ENCODE measurements around the gene THSD4. TPM values are rescaled to one million over a fixed set of nuclear protein-coding genes. Genes with fewer than 3 reads are reported as not detected.

The THSD4 gene
- total RNA-seq, 1 donor = 15.6 TPM

- Histone ChIP-seq H3K4me2 (ENCODE audit: insufficient read depth, low read length) (no peak overlapping the region), H3K27ac (ENCODE audit: low read depth, low read length) (no peak overlapping the region), H2AFZ (ENCODE audit: low read length) (no peak overlapping the region), H3K4me1 (ENCODE audit: insufficient read depth, low read length) (no peaks in the 10 kb centered on the region), H4K20me1 (ENCODE audit: insufficient read depth, low read length) (no peaks in the 10 kb centered on the region), H3K79me2 (ENCODE audit: insufficient read depth, low read length) (no peaks in the 10 kb centered on the region), H3K36me3 (ENCODE audit: insufficient read depth, low read length) (no peaks in the 10 kb centered on the region), H3K9me3 (ENCODE audit: low read depth, low read length) (no peaks in the 10 kb centered on the region), H3K4me3 (ENCODE audit: insufficient read depth, low read length) (no peak overlapping the region), H3K27me3 (ENCODE audit: insufficient read depth, low read length) (no peaks in the 10 kb centered on the region)
- no peak for DNase-seq (ENCODE audit: insufficient read length, low spot score, missing footprints)
- no peak for TF ChIP-seq CTCF (IDR thresholded peaks at IDR 0.05; ENCODE audit: extremely low read depth, low read depth, low read length)
Measured at GRCh38 chr15:71391421-71392088, 276.3 kb downstream of the THSD4 start.

GRCh38 chr15:71392861-71393283 is 277.6 kb downstream of the THSD4 start:
- H4K20me1 ChIP-seq (ENCODE audit: insufficient read depth, low read length) = no peaks in the 10 kb centered on the region
- H3K9me3 ChIP-seq (ENCODE audit: low read depth, low read length) = no peaks in the 10 kb centered on the region
- H3K79me2 ChIP-seq (ENCODE audit: insufficient read depth, low read length) = no peaks in the 10 kb centered on the region
- peak overlapping the region; percentile 25 for H2AFZ ChIP-seq (ENCODE audit: low read length)
- no peak overlapping the region for H3K4me3 ChIP-seq (ENCODE audit: insufficient read depth, low read length)
- no peak for DNase-seq (ENCODE audit: insufficient read length, low spot score, missing footprints)
- H3K27ac ChIP-seq (ENCODE audit: low read depth, low read length) = no peak overlapping the region
- no peaks in the 10 kb centered on the region for H3K36me3 ChIP-seq (ENCODE audit: insufficient read depth, low read length)
- peak overlapping the region; percentile 24 for H3K4me2 ChIP-seq (ENCODE audit: insufficient read depth, low read length)
- no peaks in the 10 kb centered on the region for H3K27me3 ChIP-seq (ENCODE audit: insufficient read depth, low read length)
- no peak for TF ChIP-seq CTCF (IDR thresholded peaks at IDR 0.05; ENCODE audit: extremely low read depth, low read depth, low read length)
- no peaks in the 10 kb centered on the region for H3K4me1 ChIP-seq (ENCODE audit: insufficient read depth, low read length)

GRCh38 chr15:71393383-71393782 is 278.1 kb downstream of the THSD4 start:
- Histone ChIP-seq H4K20me1 (ENCODE audit: insufficient read depth, low read length) (no peaks in the 10 kb centered on the region), H3K4me2 (ENCODE audit: insufficient read depth, low read length) (no peak overlapping the region), H3K27me3 (ENCODE audit: insufficient read depth, low read length) (no peaks in the 10 kb centered on the region), H3K4me1 (ENCODE audit: insufficient read depth, low read length) (no peaks in the 10 kb centered on the region), H3K36me3 (ENCODE audit: insufficient read depth, low read length) (no peaks in the 10 kb centered on the region), H3K9me3 (ENCODE audit: low read depth, low read length) (no peaks in the 10 kb centered on the region), H3K79me2 (ENCODE audit: insufficient read depth, low read length) (no peaks in the 10 kb centered on the region), H3K4me3 (ENCODE audit: insufficient read depth, low read length) (no peak overlapping the region), H3K27ac (ENCODE audit: low read depth, low read length) (no peak overlapping the region), H2AFZ (ENCODE audit: low read length) (no peak overlapping the region)
- TF ChIP-seq CTCF (IDR thresholded peaks at IDR 0.05; ENCODE audit: extremely low read depth, low read depth, low read length) = no peak
- DNase-seq (ENCODE audit: insufficient read length, low spot score, missing footprints) = no peak

DNA sequence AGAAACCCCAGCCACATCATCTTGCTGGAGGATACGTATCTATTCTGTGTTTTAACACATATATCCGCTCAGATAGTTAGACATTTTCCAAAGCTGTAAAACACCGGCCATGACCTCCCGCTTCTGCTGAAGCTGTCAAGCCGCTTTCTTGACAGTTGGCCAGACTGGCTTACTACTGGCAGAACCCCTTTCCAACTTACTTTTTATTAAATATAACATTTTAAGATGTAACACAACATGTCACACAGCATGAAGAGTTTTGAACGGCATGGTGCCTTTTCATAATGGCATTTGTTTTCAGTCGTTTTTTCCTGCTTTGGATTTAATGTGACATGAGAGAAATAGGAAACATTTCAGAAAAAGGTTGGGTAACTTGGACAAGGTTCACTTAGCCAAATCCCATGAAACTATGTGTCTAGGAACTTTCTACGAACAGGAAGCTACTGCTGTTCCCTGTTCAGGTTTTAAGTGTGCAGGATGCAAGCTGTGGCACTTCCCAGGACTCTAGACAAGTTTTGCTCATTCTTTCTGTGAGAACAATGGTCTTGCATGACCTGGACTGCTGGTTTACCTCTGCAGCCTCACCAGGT is 281.4 kb downstream of the THSD4 start:
- DNase-seq (ENCODE audit: insufficient read length, low spot score, missing footprints) = no peak
- Histone ChIP-seq H3K9me3 (ENCODE audit: low read depth, low read length) (peaks cover 5% of the 10 kb centered on the region), H3K4me2 (ENCODE audit: insufficient read depth, low read length) (no peak overlapping the region), H3K4me1 (ENCODE audit: insufficient read depth, low read length) (no peaks in the 10 kb centered on the region), H3K36me3 (ENCODE audit: insufficient read depth, low read length) (no peaks in the 10 kb centered on the region), H4K20me1 (ENCODE audit: insufficient read depth, low read length) (no peaks in the 10 kb centered on the region), H3K27me3 (ENCODE audit: insufficient read depth, low read length) (no peaks in the 10 kb centered on the region), H2AFZ (ENCODE audit: low read length) (no peak overlapping the region), H3K79me2 (ENCODE audit: insufficient read depth, low read length) (no peaks in the 10 kb centered on the region), H3K27ac (ENCODE audit: low read depth, low read length) (no peak overlapping the region), H3K4me3 (ENCODE audit: insufficient read depth, low read length) (no peak overlapping the region)
- no peak for TF ChIP-seq CTCF (IDR thresholded peaks at IDR 0.05; ENCODE audit: extremely low read depth, low read depth, low read length)
